Naive B cell (primary cell): Measurements from ENCODE around the gene ZNF787. TPM values are rescaled to one million over a fixed set of nuclear protein-coding genes. Genes with fewer than 3 reads are reported as not detected.

Experiments
- ATAC-seq, 2 donors: fragments of 150-1000 bp; cut with Tn5 transposase; 2 replicates each; pipeline ENCODE4 v1.10.0; 2021; ENCODE audit warnings: low read depth in 2 of 2, mild to moderate bottlenecking in 2 of 2, moderate library complexity in 2 of 2
- DNase-seq: peaks from one replicate; pipeline ENCODE4 v3.0.0; 2022
- H3K27ac Mint-ChIP-seq, 6 donors: one replicate each; pipeline ENCODE4 v1.8.0; 2020 to 2022; ENCODE audit warnings: mild to moderate bottlenecking in 6 of 6, mixed read lengths in 6 of 6, moderate library complexity in 5 of 6, inconsistent platforms in 2 of 6
- H3K27me3 Mint-ChIP-seq, 3 donors: one replicate each; pipeline ENCODE4 v1.8.0; 2021 to 2022; ENCODE audit warnings: mixed read lengths in 3 of 3, mild to moderate bottlenecking in 1 of 3
- H3K36me3 Mint-ChIP-seq, 2 donors: one replicate each; pipeline ENCODE4 v1.8.0; 2020 to 2022; ENCODE audit warnings: mixed read lengths in 2 of 2, inconsistent platforms in 1 of 2, mild to moderate bottlenecking in 1 of 2
- H3K4me1 Mint-ChIP-seq, 3 donors: one replicate each; pipeline ENCODE4 v1.8.0; 2020 to 2022; ENCODE audit warnings: mixed read lengths in 3 of 3, inconsistent platforms in 1 of 3, mild to moderate bottlenecking in 1 of 3, moderate library complexity in 1 of 3
- H3K4me3 Mint-ChIP-seq, 8 donors: one replicate each; pipeline ENCODE4 v1.8.0; 2020 to 2022; ENCODE audit warnings: mild to moderate bottlenecking in 8 of 8, mixed read lengths in 8 of 8, moderate library complexity in 8 of 8, inconsistent platforms in 2 of 8
- H3K9me3 Mint-ChIP-seq, 7 donors: one replicate each; pipeline ENCODE4 v1.8.0; 2020 to 2022; ENCODE audit warnings: mixed read lengths in 7 of 7, mild to moderate bottlenecking in 5 of 7, inconsistent platforms in 2 of 7, moderate library complexity in 1 of 7
- polyA plus RNA-seq, 6 donors: library from polyadenylated mRNA; unstranded; fragments of 300-500 nt; fragmentation: Illumina TruSeq; gene quantifications; one replicate each; pipeline ENCODE4 v1.2.3, GENCODE V29; 2021; ENCODE audit warnings: low read depth in 6 of 6

ZNF787 gene
- polyA plus RNA-seq, 6 donors from 2014 or later = 1.4 to 4.7 (median 2.5) TPM

DNA sequence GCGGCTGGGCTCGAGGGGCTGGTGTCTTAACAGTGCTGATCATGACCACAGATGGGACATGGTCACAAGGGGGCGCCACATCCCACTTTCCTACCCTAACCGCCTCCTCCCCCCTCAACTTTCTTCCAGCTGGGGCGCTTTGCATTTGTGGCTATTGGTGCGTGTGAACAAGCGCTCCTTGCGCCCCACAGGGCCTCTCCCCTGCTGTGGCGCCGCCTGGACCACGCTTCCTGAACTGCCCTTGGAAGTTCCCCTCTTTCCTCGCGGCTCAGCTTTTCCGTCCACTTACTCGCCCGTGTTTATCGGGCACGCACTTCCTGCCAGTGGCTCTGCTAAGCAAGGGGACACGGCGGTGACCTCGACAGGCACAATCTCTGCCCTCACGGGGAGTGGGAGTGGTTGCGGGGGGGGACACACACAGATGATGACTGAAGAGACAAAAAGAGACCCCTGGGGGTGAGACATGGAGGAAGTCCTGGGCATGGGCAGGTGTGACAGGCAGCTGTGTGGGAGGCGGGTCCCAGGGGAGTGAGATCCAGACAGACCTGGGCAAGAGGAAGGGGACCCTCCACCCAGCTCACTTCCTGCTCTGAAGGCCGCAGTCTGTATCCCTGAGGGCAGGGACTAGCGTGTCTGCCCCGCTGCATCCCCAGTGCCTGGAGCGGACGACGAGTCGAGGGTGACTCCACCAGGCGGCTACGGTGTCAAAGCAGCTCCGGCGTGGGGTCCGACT is 40.3 kb downstream of the ZNF787 start:
- H3K36me3 Mint-ChIP-seq = no peaks in the 10 kb centered on the region
- H3K27ac Mint-ChIP-seq = peak overlapping the region; percentile 33 to 95 (median 86)
- H3K9me3 Mint-ChIP-seq = no peaks in the 10 kb centered on the region
- DNase-seq (peak; percentile 73), ATAC-seq (peak; percentile 86)
- no peaks in the 10 kb centered on the region for H3K27me3 Mint-ChIP-seq
- H3K4me3 Mint-ChIP-seq = peak overlapping the region; percentile 80 to 94 (median 88)
- H3K4me1 Mint-ChIP-seq = peaks cover 9 to 19% (median 15%) of the 10 kb centered on the region in 3 donors

DNA sequence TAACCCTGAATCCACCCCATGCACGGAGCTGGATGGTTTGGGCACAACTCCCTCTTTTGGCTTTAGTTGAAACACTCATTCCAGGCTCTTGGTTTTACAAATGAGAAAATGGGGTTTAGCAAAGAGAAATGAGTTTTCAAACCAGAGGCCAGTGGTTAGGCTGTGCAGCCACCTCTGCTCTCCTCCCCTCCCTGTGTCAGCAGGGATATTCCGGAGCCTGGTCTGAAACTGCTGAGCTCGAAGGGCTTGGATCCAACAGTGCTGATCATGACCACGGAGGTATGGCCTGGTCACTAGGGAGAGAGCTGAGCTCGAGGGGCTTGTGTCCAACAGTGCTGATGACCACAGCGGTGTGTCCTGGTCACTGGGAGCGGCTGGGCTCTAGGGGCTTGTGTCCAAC is 41.5 kb downstream of the ZNF787 start:
- H3K4me1 Mint-ChIP-seq = peaks cover 9 to 15% (median 13%) of the 10 kb centered on the region in 3 donors
- no peak for ATAC-seq
- no peak for DNase-seq
- H3K4me3 Mint-ChIP-seq = peak overlapping the region in 1 of 8 donors; percentile 24
- H3K27me3 Mint-ChIP-seq = no peaks in the 10 kb centered on the region
- H3K27ac Mint-ChIP-seq = peak overlapping the region in 1 of 6 donors; percentile 86
- no peaks in the 10 kb centered on the region for H3K9me3 Mint-ChIP-seq
- no peaks in the 10 kb centered on the region for H3K36me3 Mint-ChIP-seq

DNA sequence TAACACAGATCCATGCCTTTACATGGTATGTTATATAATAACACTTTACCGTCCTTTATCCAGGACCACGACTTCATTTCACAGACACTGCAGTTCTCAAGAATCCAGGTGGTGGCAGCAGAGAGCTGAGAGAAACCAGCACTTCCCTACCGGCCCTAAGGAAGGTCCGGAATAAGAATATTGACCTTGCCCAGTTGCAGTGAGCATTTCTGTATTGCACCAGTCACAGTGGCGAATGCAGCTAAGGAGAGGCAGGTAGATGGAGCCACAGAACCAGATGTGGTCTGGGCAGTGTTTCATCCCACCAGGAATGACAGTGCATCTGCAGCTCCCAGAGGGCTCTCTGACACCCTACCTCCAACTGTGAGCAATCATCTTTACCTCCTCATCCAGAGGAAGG is 44.6 kb downstream of the ZNF787 start:
- Mint-ChIP-seq H3K4me1 (peaks cover 9 to 10% (median 10%) of the 10 kb centered on the region in 3 donors), H3K9me3 (no peaks in the 10 kb centered on the region), H3K27ac (peak overlapping the region in 2 of 6 donors; percentile 27 to 44), H3K36me3 (no peaks in the 10 kb centered on the region), H3K4me3 (no peak overlapping the region), H3K27me3 (peaks cover 0 to 4% (median 0%) of the 10 kb centered on the region in 3 donors)
- DNase-seq = peak; percentile 15
- no peak for ATAC-seq

DNA sequence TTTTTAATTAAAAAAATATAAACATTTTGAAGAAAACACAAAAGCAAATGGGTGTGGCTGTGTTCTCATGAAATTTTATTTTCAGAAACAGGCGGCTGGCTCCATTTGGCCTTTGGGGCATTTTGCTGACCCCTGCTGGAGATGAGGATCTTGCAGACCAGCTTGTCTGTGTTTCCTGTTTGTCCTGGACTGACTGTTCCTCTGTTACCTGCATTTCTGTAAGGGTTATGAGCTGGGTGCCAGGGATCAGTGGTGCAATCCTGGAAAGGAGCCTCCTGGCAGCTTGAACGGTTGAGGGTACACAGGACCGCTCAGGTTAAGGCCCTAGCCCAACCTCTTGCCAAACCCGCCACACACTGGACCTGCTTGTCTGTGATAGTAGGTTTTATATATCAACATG is 49.9 kb downstream of the ZNF787 start:
- H3K27me3 Mint-ChIP-seq = peaks cover 5 to 21% (median 13%) of the 10 kb centered on the region in 3 donors
- H3K4me1 Mint-ChIP-seq = peaks cover 8 to 9% (median 8%) of the 10 kb centered on the region in 3 donors
- H3K27ac Mint-ChIP-seq = no peak overlapping the region
- no peaks in the 10 kb centered on the region for H3K36me3 Mint-ChIP-seq
- H3K9me3 Mint-ChIP-seq = no peaks in the 10 kb centered on the region
- ATAC-seq (no peak), DNase-seq (no peak)
- no peak overlapping the region for H3K4me3 Mint-ChIP-seq

DNA sequence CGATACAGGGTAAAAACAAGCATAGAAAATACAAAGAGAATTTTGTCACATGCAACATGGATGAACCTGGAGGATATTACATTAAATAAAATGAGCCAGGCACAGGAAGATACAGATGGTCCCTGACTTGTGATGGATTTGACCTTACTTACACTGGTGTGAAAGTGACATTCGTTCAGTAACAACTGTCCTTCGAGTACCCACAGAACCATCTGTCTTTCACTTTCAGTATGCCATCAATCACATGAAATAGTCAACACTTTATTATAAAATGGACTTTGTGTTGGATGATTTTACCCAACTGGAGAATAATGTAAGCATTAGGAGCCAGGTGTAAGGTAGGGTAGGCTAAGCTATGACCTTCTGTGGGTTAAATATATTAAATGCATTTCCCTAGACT is 51.5 kb downstream of the ZNF787 start:
- DNase-seq = no peak
- Mint-ChIP-seq H3K4me3 (peak overlapping the region in 1 of 8 donors; percentile 6), H3K4me1 (peaks cover 9 to 12% (median 12%) of the 10 kb centered on the region in 3 donors), H3K27ac (no peak overlapping the region), H3K27me3 (peaks cover 7 to 29% (median 14%) of the 10 kb centered on the region in 3 donors), H3K9me3 (peaks cover 0 to 4% (median under 1%) of the 10 kb centered on the region in 7 donors), H3K36me3 (peaks cover 0 to 1% of the 10 kb centered on the region in 2 donors)
- ATAC-seq = no peak

DNA sequence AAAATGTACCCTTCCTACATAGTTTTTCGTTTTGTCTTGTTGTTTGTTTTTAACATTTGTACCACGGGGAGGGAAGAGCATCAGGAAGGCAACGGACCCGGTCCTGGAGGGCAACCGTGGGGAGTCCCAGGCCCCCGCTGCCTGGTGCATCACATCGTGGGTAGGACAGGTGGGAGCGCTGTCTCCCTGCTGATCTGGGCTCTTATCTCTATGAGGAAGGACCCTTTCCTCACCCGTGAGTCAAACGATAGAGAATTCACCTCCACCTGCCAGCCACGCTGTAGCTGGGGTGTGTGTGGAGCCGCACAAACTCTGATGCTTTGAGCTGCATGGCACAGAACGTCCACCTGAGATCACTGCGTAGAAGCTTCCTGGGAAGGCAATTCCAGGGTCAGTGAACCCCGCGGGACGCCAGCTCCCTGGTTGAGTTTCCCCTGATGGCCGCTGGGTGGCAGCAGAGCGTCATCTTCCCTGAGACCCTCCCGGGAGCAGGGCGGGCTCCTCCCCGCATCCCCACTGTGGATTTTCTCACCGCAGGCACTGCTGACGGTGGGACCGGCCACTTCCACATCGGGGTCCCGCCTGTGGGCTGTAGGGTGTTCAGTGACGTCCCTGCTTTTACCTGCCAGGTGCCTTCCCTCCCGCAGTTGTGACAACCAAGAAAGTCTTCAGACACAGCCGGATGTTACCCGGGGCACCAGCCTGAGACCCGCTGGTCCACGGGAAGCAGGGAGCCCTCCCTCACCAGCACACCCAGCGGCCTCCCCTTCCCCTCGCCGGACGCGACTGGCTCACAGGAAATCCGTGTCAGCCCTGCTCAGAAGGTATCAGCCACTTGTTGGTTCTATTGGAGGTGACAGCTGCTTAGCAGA is 54.7 kb downstream of the ZNF787 start:
- DNase-seq = peak; percentile 54
- ATAC-seq = peak; percentile 80 to 81
- Mint-ChIP-seq H3K4me1 (peaks cover 9 to 12% (median 12%) of the 10 kb centered on the region in 3 donors), H3K4me3 (peak overlapping the region in 7 of 8 donors; percentile 52 to 79 (median 60)), H3K27ac (peak overlapping the region in 2 of 6 donors; percentile 22 to 53), H3K36me3 (peaks cover 1 to 4% of the 10 kb centered on the region in 2 donors), H3K9me3 (peaks cover 0 to 22% (median 6%) of the 10 kb centered on the region in 7 donors), H3K27me3 (peaks cover 10 to 52% (median 27%) of the 10 kb centered on the region in 3 donors)

DNA sequence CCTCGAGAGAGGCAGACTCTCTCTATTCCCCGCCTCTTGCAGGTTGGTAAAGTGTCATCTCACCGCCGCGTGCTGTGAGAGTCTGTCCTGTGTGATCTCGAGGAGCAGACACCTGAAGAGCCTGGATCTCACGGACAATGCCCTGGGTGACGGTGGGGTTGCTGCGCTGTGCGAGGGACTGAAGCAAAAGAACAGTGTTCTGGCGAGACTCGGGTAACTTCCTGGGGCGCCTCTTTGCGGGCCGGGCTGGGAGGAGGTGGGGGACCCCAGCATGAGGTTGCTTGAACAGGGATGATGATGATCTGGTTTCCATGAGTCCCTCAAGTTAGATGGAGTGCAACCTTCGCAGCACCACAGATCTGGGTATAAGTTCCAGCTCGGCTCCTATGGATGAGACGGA is 67.5 kb downstream of the ZNF787 start:
- Mint-ChIP-seq H3K27ac (no peak overlapping the region), H3K27me3 (peaks cover 8 to 41% (median 41%) of the 10 kb centered on the region in 3 donors), H3K36me3 (no peaks in the 10 kb centered on the region), H3K4me3 (no peak overlapping the region), H3K9me3 (peaks cover 0 to 18% (median 7%) of the 10 kb centered on the region in 7 donors), H3K4me1 (no peaks in the 10 kb centered on the region)
- DNase-seq = no peak
- no peak for ATAC-seq

Other genes with a start within 250 kb of the ZNF787 start
- gene NLRP13, start 189.0 kb downstream of the ZNF787 start, polyA plus RNA-seq = not detected
- gene NLRP8, start 173.5 kb downstream of the ZNF787 start, polyA plus RNA-seq = not detected
- not detected for gene NLRP5, start 134.5 kb downstream of the ZNF787 start, polyA plus RNA-seq
- gene ZNF444, start 20.0 kb upstream of the ZNF787 start, polyA plus RNA-seq = 10 to 100 TPM in 5 of 6 donors, 1 to 10 TPM in 1; 9.7 to 24.6 (median 13.1) TPM
- gene GALP, start 54.7 kb upstream of the ZNF787 start, polyA plus RNA-seq = not detected
- not detected for gene ZSCAN5B, start 76.5 kb upstream of the ZNF787 start, polyA plus RNA-seq
- gene ZSCAN5C, start 81.0 kb upstream of the ZNF787 start, polyA plus RNA-seq = under 1 TPM in 1 of 6 donors, not detected in 5; 0.15 TPM
- gene EDDM13, start 151.5 kb upstream of the ZNF787 start, polyA plus RNA-seq = not detected
- 1 to 10 TPM in 5 of 6 donors, not detected in 1; 5.3 to 8.1 (median 7.0) TPM for gene ZSCAN5A, start 193.5 kb upstream of the ZNF787 start, polyA plus RNA-seq